Prostate gland (tissue), 2 donors: ENCODE results near the gene DCAF10.

Source experiments
- POLR2A ChIP-seq: fragments of 450-650 bp; IDR thresholded peaks from one replicate; pipeline ENCODE4 v1.6.1; 2016; ENCODE audit warnings: antibody characterized with exemption, mild to moderate bottlenecking
- TF ChIP-seq, protein P1 (sequence below), 4 experiments: fragments of 200-600 bp in 2 of 4; fragments of 450-650 bp in 2 of 4; sonication (generic) in 2 of 4; IDR thresholded peaks; 1 replicate in 3 of 4; 2 replicates in 1 of 4; pipeline ENCODE4 v1.5.1; 2016 to 2019; ENCODE audit warnings: antibody characterized with exemption in 4 of 4, mild to moderate bottlenecking in 2 of 4, moderate library complexity in 2 of 4

- no peak for TF ChIP-seq POLR2A
- TF ChIP-seq, protein P1, sequence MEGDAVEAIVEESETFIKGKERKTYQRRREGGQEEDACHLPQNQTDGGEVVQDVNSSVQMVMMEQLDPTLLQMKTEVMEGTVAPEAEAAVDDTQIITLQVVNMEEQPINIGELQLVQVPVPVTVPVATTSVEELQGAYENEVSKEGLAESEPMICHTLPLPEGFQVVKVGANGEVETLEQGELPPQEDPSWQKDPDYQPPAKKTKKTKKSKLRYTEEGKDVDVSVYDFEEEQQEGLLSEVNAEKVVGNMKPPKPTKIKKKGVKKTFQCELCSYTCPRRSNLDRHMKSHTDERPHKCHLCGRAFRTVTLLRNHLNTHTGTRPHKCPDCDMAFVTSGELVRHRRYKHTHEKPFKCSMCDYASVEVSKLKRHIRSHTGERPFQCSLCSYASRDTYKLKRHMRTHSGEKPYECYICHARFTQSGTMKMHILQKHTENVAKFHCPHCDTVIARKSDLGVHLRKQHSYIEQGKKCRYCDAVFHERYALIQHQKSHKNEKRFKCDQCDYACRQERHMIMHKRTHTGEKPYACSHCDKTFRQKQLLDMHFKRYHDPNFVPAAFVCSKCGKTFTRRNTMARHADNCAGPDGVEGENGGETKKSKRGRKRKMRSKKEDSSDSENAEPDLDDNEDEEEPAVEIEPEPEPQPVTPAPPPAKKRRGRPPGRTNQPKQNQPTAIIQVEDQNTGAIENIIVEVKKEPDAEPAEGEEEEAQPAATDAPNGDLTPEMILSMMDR (IDR thresholded peaks at IDR 0.05), result no peak
Observed at GRCh38 chr9:37769306-37769705, 31.3 kb upstream of the DCAF10 start.
